Smooth muscle cell (in vitro differentiated cells): Measurements from ENCODE around the gene DIPK1C. TPM values are rescaled to one million over a fixed set of nuclear protein-coding genes. Genes with fewer than 3 reads are reported as not detected.

Experiments used
- DNase-seq: peaks from one replicate; lab custom pipeline; 2025; ENCODE audit not compliant: unreplicated experiment; lab: John Stamatoyannopoulos, UW
- H2AFZ ChIP-seq: fragments of 200-600 bp; sonication (generic); 2 replicates; pipeline ENCODE4 v1.6.0; 2016; ENCODE audit warnings: antibody characterized with exemption, low read depth, mild to moderate bottlenecking
- H3F3A ChIP-seq: fragments of 200-600 bp; sonication (generic); 2 replicates; pipeline ENCODE4 v1.6.0; 2017; ENCODE audit warnings: antibody characterized with exemption, low read depth
- H3K27ac ChIP-seq: fragments of 200-600 bp; sonication (generic); 2 replicates; pipeline ENCODE4 v1.5.1; 2016; ENCODE audit warnings: low read depth, mild to moderate bottlenecking
- H3K27me3 ChIP-seq: fragments of 200-600 bp; sonication (generic); 2 replicates; pipeline ENCODE4 v1.6.1; 2016; ENCODE audit warnings: low read depth, mild to moderate bottlenecking
- H3K36me3 ChIP-seq: fragments of 200-600 bp; sonication (generic); 2 replicates; pipeline ENCODE4 v1.5.1; 2016; ENCODE audit warnings: low read depth
- H3K4me1 ChIP-seq: fragments of 200-600 bp; sonication (generic); 2 replicates; pipeline ENCODE4 v1.5.1; 2016; ENCODE audit warnings: low read depth
- H3K4me2 ChIP-seq: fragments of 200-600 bp; sonication (generic); 2 replicates; pipeline ENCODE4 v1.6.0; 2016; ENCODE audit warnings: mild to moderate bottlenecking
- H3K4me3 ChIP-seq: fragments of 200-600 bp; sonication (generic); 2 replicates; pipeline ENCODE4 v1.5.1; 2016; ENCODE audit warnings: mild to moderate bottlenecking
- H3K79me2 ChIP-seq: fragments of 200-600 bp; sonication (generic); 2 replicates; pipeline ENCODE4 v1.6.0; 2016; ENCODE audit warnings: low read depth, mild to moderate bottlenecking
- H3K9ac ChIP-seq: fragments of 200-600 bp; sonication (generic); 2 replicates; pipeline ENCODE4 v1.6.0; 2016; ENCODE audit warnings: low read depth
- H3K9me3 ChIP-seq: fragments of 200-600 bp; sonication (generic); replicated peaks from 2 replicates; pipeline ENCODE4 v1.5.1; 2016; ENCODE audit warnings: low read depth
- H4K20me1 ChIP-seq: fragments of 200-600 bp; sonication (generic); 2 replicates; pipeline ENCODE4 v1.6.0; 2016; ENCODE audit warnings: low read depth
- WGBS: methylation state at CpG from one replicate; pipeline ENCODE4 v1.1.7; 2016; ENCODE audit warnings: low lambda C conversion rate; 5-methylcytosine and 5-hydroxymethylcytosine counted together
- polyA plus RNA-seq: library from polyadenylated mRNA; unstranded; fragments of >200 nt; fragmentation: Nextera tagmentation; extraction: Ambion mirVana; gene quantifications from 2 replicates; pipeline ENCODE4 v1.2.1, GENCODE V29; 2016
- total RNA-seq: library from RNA; depleted of rRNA; stranded (reverse); fragments of >200 nt; gene quantifications from 2 replicates; pipeline ENCODE4 v1.2.3, GENCODE V29; 2014
- TF ChIP-seq, protein P1 (sequence below): fragments of 200-600 bp; sonication (generic); IDR thresholded peaks from 2 replicates; pipeline ENCODE4 v1.5.1; 2017; ENCODE audit warnings: borderline replicate concordance, mild to moderate bottlenecking, antibody characterized with exemption; ENCODE audit not compliant: insufficient read depth, poor library complexity, severe bottlenecking

Gene DIPK1C
- total RNA-seq (not detected in 2 replicates), polyA plus RNA-seq (not detected in 2 replicates)

DNA sequence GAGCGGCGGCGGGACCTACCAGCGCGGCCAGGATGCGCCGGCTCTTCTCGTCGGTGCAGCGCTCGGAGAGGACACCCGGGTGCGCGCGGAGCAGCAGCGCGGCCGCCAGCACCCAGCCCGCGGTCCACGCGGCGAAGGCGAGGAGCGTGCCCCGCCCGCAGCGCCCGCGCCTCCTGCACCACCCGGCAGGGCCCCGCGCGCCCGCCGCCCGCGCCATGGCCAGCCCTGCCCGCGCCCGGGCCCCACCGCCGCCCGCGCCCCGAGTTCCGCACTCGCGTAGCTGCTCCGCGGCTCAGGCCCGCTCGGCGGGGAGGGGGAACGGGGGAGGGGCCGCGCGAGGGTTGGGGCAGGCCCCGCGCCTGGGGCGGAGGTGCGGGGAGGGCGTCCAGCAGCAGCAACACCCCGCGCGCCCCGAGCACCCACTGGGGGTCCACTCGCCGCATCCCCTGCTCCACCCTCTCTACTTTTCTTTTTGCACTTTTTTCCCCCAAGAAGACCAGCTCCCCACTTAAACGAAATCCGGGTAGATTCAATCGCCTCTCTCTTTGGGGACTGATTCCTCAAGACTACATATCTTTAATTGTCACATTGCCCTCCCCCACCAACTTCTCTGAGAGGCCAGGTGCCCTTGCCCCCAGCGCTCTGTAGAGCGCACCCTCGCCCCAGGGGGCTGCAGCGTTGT, at the start of gene DIPK1C:
Gene DIPK1C (minus strand): TSS at position 266 of the 682 bp plus-strand sequence. CDS start 49 bp downstream, at position 217.
- H3K27me3 ChIP-seq, result peaks cover 61% of the 10 kb centered on the region
- no peak for DNase-seq

DNA sequence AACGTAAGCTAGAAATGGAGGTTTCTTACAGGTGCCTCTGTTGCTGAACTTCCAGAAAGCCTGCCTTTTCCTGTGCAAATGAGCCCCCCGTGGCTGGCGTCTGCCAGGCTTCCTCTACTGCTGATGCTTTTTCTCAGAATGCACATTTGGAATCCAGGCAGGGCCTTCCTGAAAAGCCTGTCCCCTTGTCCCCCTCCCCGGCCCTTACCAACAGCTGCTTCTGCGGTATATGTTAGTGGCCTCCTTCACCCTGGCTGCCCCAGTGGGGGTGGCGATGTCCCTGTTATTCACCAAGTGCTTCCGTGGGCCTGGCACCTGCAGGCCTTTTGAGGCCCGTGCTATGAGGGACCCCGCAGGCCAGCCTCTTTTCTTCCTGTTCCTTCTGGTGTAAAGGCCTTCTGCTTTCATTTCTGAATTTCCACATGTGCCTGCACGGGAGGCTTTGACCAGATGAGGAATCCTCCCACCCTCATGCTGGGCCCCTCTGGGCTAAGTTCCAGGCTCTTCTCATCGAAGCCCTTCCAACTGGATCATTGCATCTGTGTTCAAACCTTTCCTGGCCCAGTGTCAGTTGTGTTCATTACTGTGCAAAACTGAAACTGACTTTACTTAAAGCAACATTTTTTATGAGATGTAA, 49.5 kb upstream of the DIPK1C start:
- no peaks in the 10 kb centered on the region for H3K27me3 ChIP-seq
- H3K27ac ChIP-seq, result no peak overlapping the region
- no peak for DNase-seq
- H3K4me3 ChIP-seq, result no peak overlapping the region
- no peak overlapping the region for H3K9ac ChIP-seq
- WGBS, result 90% methylated on average over 11 of the region's 11 CpGs
- H2AFZ ChIP-seq, result no peak overlapping the region
- TF ChIP-seq, protein P1, sequence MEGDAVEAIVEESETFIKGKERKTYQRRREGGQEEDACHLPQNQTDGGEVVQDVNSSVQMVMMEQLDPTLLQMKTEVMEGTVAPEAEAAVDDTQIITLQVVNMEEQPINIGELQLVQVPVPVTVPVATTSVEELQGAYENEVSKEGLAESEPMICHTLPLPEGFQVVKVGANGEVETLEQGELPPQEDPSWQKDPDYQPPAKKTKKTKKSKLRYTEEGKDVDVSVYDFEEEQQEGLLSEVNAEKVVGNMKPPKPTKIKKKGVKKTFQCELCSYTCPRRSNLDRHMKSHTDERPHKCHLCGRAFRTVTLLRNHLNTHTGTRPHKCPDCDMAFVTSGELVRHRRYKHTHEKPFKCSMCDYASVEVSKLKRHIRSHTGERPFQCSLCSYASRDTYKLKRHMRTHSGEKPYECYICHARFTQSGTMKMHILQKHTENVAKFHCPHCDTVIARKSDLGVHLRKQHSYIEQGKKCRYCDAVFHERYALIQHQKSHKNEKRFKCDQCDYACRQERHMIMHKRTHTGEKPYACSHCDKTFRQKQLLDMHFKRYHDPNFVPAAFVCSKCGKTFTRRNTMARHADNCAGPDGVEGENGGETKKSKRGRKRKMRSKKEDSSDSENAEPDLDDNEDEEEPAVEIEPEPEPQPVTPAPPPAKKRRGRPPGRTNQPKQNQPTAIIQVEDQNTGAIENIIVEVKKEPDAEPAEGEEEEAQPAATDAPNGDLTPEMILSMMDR, result no peak
- H3K4me1 ChIP-seq, result no peaks in the 10 kb centered on the region
- H3K9me3 ChIP-seq, result no peaks in the 10 kb centered on the region
- H3K4me2 ChIP-seq, result no peak overlapping the region
- H3F3A ChIP-seq, result no peaks in the 10 kb centered on the region
- no peaks in the 10 kb centered on the region for H3K36me3 ChIP-seq
- peaks cover 16% of the 10 kb centered on the region for H4K20me1 ChIP-seq
- no peaks in the 10 kb centered on the region for H3K79me2 ChIP-seq

More for the DNA sequence above, at the start of gene DIPK1C:
- Histone ChIP-seq H3K9ac (no peak within 1 kb of the TSS), H3K27ac (no peak within 1 kb of the TSS), H3K4me1 (peaks cover 25% of the 10 kb centered on the region), H3F3A (no peaks in the 10 kb centered on the region), H3K36me3 (no peaks in the 10 kb centered on the region), H4K20me1 (no peaks in the 10 kb centered on the region), H3K9me3 (no peaks in the 10 kb centered on the region), H2AFZ (no peak within 1 kb of the TSS), H3K4me2 (peak within 1 kb of the TSS; percentile 86), H3K4me3 (peak within 1 kb of the TSS; percentile 44), H3K79me2 (no peaks in the 10 kb centered on the region)
- TF ChIP-seq, protein P1, result no peak
- 8% methylated on average over 19 of the region's 76 CpGs for WGBS

DNA sequence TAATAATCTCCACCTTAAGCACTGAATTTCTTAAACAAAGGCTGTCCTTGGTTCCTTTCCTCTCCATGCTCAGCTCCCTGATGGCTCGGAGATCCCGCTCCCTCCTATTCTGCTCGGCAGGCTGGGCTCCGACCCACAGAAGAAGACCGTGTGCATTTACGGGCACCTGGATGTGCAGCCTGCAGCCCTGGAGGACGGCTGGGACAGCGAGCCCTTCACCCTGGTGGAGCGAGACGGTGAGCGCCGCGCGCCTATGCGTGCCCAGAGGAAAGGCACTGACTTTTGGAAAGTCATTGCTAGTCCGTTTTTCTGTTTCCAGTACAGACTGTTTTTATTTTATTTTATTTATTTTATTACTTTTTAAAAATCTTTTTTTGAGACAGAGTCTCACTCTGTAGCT, 48.7 kb upstream of the DIPK1C start:
- Histone ChIP-seq H3K79me2 (no peaks in the 10 kb centered on the region), H3K4me2 (no peak overlapping the region), H3K4me1 (no peaks in the 10 kb centered on the region), H3F3A (no peaks in the 10 kb centered on the region), H3K27ac (no peak overlapping the region), H3K4me3 (no peak overlapping the region), H3K36me3 (no peaks in the 10 kb centered on the region), H3K27me3 (no peaks in the 10 kb centered on the region), H4K20me1 (peaks cover 16% of the 10 kb centered on the region), H2AFZ (no peak overlapping the region), H3K9ac (no peak overlapping the region), H3K9me3 (no peaks in the 10 kb centered on the region)
- TF ChIP-seq, protein P1, result no peak
- DNase-seq, result no peak
- 96% methylated on average over 16 of the region's 16 CpGs for WGBS

DNA sequence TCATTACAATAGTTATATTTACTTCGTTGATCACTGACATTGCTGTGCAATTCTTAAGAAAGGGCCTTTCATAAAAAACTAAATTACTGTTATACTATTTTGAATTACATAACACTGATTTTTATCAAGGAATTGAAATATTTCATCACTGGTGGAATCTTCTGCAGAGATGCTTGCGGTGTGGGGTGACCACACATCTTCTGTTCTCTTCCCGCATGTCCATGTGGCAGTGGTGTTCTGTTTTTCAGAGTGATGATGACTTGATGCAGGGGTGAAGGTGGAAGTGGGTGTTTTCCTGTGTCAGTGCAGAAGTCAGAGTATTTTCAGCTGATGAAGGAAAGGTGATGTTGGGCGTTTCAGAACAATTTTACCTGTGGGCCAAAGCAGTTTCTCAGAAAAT, 46.0 kb upstream of the DIPK1C start:
- Histone ChIP-seq H3K4me1 (no peaks in the 10 kb centered on the region), H3K9ac (no peak overlapping the region), H3K36me3 (peaks cover 3% of the 10 kb centered on the region), H3K9me3 (no peaks in the 10 kb centered on the region), H3K4me2 (no peak overlapping the region), H3K27ac (no peak overlapping the region), H3F3A (peaks cover 5% of the 10 kb centered on the region), H3K27me3 (no peaks in the 10 kb centered on the region), H3K79me2 (peaks cover 11% of the 10 kb centered on the region), H4K20me1 (peaks cover 19% of the 10 kb centered on the region), H2AFZ (no peak overlapping the region), H3K4me3 (no peak overlapping the region)
- TF ChIP-seq, protein P1, result no peak
- no peak for DNase-seq
- 84% methylated on average over 4 of the region's 4 CpGs for WGBS
